Lower lobe of right lung (tissue), 2 donors: ENCODE measurements around the gene WSCD1. TPM values are rescaled to one million over a fixed set of nuclear protein-coding genes. Genes with fewer than 3 reads are reported as not detected.

Experiments used
- ATAC-seq, 2 donors: fragments of 200-7000 bp; cut with Tn5 transposase; one replicate each; pipeline ENCODE4 v1.9.1; 2020 to 2022; ENCODE audit warnings: mild to moderate bottlenecking in 2 of 2, moderate library complexity in 2 of 2
- DNase-seq: peaks from one replicate; pipeline ENCODE4 v3.0.0-alpha.2; 2020
- H3K27ac ChIP-seq: fragments of 200-600 bp; one replicate; pipeline ENCODE4 v1.8.0; 2022
- H3K27me3 ChIP-seq: fragments of 200-600 bp; one replicate; pipeline ENCODE4 v1.8.0; 2022; ENCODE audit warnings: low read depth
- H3K36me3 ChIP-seq: fragments of 200-600 bp; one replicate; pipeline ENCODE4 v1.8.0; 2022; ENCODE audit warnings: mild to moderate bottlenecking
- H3K4me1 ChIP-seq: fragments of 200-600 bp; one replicate; pipeline ENCODE4 v1.8.0; 2022
- H3K4me3 ChIP-seq: fragments of 200-600 bp; one replicate; pipeline ENCODE4 v1.8.0; 2022; ENCODE audit warnings: mild to moderate bottlenecking
- H3K9me3 ChIP-seq: fragments of 200-600 bp; one replicate; pipeline ENCODE4 v1.8.0; 2022
- intact Hi-C: fragments of 100-400 bp; cut with DNase I; formaldehyde crosslinking; loops from one replicate; pipeline ENCODE4 v1.11.0; 2022
- total RNA-seq: library from RNA; stranded (reverse); fragmentation: NEBNext Ultra II Directional; extraction: Animal tissue kit (Norgen Biotek cat#: 25700); gene quantifications from one replicate; pipeline ENCODE4 v1.2.1, GENCODE V29; 2021
- TF ChIP-seq, protein P1 (sequence below): fragments of 200-600 bp; IDR thresholded peaks from one replicate; pipeline ENCODE4 v1.8.0; 2022; ENCODE audit warnings: antibody characterized with exemption, mild to moderate bottlenecking
- donor health status: DM: no; HTN: yes; CAD: no; lungs with severe emphysema.

Gene WSCD1
- total RNA-seq, 1 donor from 2014 or later: 3.6 TPM

DNA sequence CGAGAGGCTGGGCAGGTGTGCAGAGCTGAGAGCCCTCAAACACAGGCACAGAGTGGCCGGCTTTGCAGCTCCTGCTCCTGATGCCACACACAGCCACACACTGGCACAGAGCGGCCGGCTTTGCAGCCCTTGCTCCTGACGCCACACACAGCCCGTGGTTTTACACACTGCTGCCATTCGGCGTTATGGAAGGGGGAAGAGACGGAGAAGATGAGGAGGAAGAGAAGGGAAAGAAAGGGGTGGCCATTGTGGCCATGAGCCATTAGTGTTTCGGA, 26.8 kb downstream of the WSCD1 start:
- Histone ChIP-seq H3K4me1 (no peaks in the 10 kb centered on the region), H3K36me3 (no peaks in the 10 kb centered on the region), H3K9me3 (no peaks in the 10 kb centered on the region), H3K27ac (no peak overlapping the region), H3K27me3 (peaks cover 4% of the 10 kb centered on the region), H3K4me3 (no peak overlapping the region)
- intact Hi-C loops: no loop called here
- ATAC-seq (no peak), DNase-seq (peak; percentile 20)
- TF ChIP-seq, protein P1, sequence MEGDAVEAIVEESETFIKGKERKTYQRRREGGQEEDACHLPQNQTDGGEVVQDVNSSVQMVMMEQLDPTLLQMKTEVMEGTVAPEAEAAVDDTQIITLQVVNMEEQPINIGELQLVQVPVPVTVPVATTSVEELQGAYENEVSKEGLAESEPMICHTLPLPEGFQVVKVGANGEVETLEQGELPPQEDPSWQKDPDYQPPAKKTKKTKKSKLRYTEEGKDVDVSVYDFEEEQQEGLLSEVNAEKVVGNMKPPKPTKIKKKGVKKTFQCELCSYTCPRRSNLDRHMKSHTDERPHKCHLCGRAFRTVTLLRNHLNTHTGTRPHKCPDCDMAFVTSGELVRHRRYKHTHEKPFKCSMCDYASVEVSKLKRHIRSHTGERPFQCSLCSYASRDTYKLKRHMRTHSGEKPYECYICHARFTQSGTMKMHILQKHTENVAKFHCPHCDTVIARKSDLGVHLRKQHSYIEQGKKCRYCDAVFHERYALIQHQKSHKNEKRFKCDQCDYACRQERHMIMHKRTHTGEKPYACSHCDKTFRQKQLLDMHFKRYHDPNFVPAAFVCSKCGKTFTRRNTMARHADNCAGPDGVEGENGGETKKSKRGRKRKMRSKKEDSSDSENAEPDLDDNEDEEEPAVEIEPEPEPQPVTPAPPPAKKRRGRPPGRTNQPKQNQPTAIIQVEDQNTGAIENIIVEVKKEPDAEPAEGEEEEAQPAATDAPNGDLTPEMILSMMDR: no peak

DNA sequence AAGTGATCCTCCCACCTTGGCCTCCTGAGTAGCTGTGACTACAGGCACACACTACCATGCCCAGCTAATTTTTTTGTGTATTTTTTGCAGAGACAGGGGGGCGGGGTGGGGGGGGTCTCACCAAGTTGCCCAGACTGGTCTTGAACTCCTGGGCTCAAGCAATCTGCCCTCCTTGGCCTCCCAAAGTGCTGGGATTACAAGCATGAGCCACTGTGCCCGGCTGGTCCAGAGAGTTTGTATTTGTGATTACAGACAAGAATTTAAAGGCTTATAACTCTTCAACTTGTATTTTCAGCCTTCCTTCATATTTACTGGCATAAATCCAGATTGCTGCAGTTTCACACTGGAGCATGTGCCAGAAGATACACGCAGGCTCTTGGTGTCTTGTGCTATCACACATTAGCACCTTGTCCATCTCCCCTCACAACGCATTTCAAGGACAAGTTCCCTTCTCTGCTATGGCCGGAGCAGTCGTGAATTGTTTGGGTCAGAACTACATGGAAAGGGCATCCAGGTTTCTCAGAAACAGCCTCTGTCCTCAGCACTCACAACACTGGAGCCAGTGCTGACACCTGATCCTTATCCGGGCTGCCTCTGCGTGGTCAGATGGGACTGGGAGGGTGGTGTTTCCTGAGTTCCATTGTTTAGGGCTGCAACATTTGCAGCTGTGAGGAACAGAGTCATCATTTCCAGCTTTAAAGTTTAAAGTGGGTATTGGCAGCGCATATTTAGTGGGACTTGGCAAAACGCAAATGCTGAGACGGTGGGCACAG, 28.1 kb downstream of the WSCD1 start:
- H3K9me3 ChIP-seq: no peaks in the 10 kb centered on the region
- H3K4me1 ChIP-seq: no peaks in the 10 kb centered on the region
- H3K27ac ChIP-seq: peak overlapping the region; percentile 56
- H3K27me3 ChIP-seq: peaks cover under 1% of the 10 kb centered on the region
- DNase-seq (no peak), ATAC-seq (peak; percentile 44 to 57)
- TF ChIP-seq, protein P1: no peak
- intact Hi-C loops: no loop called here
- H3K4me3 ChIP-seq: no peak overlapping the region
- no peaks in the 10 kb centered on the region for H3K36me3 ChIP-seq

DNA sequence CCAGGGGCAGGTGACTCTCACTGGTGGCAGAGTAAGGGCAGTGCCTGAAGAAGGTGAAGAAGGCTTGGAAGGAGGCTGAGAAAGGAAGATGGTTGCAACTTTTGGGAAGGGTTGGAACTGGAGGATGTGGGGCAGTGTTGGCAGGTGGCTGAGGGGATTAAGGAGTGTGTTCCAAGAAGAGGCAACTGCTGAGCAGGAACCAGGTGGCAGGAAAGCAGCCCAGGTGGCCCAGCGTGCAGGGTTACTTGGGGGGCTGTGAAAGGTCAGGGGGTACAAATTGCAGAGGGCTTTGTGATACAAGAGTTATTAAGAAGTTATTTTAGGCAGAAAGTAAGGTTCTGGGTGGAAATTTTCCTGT, 28.6 kb downstream of the WSCD1 start:
- no peak overlapping the region for H3K4me3 ChIP-seq
- ATAC-seq (peak in 1 of 2 donors; percentile 7), DNase-seq (no peak)
- no peaks in the 10 kb centered on the region for H3K9me3 ChIP-seq
- intact Hi-C loops: no loop called here
- H3K4me1 ChIP-seq: no peaks in the 10 kb centered on the region
- peak overlapping the region; percentile 46 for H3K27ac ChIP-seq
- no peaks in the 10 kb centered on the region for H3K36me3 ChIP-seq
- TF ChIP-seq, protein P1: no peak
- H3K27me3 ChIP-seq: no peaks in the 10 kb centered on the region

DNA sequence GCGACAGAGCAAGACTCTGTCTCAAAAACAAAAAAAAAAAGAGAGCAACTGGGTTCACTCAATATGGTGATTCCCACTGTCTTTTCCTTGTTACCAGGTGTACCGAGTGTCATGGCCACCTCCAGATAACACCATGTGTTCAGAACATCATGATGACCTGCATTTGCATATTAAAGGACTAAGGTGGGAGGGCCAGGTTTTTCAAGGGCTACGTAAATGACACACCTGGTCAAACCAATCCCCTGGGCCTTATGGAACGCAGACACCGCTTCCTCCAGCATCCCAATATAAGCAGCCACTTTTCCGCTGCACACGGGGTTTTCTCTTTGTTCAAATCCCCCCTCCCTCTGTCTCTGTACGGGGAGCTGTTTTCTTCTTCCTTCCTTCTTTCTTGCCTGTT, 29.3 kb downstream of the WSCD1 start:
- DNase-seq: no peak

DNA sequence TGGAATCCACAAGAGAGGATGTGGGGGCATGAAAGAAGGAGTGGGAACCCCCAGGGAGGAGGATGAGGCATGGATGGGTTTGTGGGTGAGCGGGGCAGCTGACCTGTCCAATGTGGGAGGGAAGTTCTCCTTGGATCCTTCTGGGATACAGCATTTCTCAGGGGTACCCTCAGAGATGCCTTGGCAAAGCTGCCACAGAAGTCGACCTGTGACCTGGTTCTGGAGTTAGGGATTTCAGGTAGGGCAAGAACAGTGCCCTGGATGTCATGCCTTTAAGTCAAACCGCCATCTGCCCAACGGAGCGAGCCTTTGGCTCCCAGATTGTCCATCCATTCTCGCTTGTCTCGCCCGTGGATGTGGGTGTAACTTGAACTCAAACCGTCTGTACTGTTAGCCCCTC, 30.0 kb downstream of the WSCD1 start:
- H3K4me1 ChIP-seq: no peaks in the 10 kb centered on the region
- ATAC-seq: no peak
- DNase-seq: no peak
- H3K27me3 ChIP-seq: no peaks in the 10 kb centered on the region
- no peaks in the 10 kb centered on the region for H3K9me3 ChIP-seq
- TF ChIP-seq, protein P1: no peak
- H3K27ac ChIP-seq: no peak overlapping the region
- no peaks in the 10 kb centered on the region for H3K36me3 ChIP-seq
- H3K4me3 ChIP-seq: no peak overlapping the region
- intact Hi-C loops: no loop called here

More for the DNA sequence above, 29.3 kb downstream of the WSCD1 start:
- Histone ChIP-seq H3K27me3 (no peaks in the 10 kb centered on the region), H3K4me1 (no peaks in the 10 kb centered on the region), H3K36me3 (no peaks in the 10 kb centered on the region), H3K4me3 (no peak overlapping the region), H3K27ac (no peak overlapping the region), H3K9me3 (no peaks in the 10 kb centered on the region)
- TF ChIP-seq, protein P1: no peak
- intact Hi-C loops: no loop called here
- no peak for ATAC-seq
